Skeletal muscle cell (primary cell): ENCODE measurements around the gene CYBB.

Experiments
- DNase-seq: peaks from one replicate; pipeline ENCODE4 v3.0.0-alpha.2; 2010; ENCODE audit warnings: low read depth
- H3K4me3 ChIP-seq: 2 replicates; pipeline ENCODE4 v1.5.1; 2011; ENCODE audit warnings: low read depth, mild to moderate bottlenecking, control low read depth, low read length, moderate library complexity

The CYBB gene

DNA sequence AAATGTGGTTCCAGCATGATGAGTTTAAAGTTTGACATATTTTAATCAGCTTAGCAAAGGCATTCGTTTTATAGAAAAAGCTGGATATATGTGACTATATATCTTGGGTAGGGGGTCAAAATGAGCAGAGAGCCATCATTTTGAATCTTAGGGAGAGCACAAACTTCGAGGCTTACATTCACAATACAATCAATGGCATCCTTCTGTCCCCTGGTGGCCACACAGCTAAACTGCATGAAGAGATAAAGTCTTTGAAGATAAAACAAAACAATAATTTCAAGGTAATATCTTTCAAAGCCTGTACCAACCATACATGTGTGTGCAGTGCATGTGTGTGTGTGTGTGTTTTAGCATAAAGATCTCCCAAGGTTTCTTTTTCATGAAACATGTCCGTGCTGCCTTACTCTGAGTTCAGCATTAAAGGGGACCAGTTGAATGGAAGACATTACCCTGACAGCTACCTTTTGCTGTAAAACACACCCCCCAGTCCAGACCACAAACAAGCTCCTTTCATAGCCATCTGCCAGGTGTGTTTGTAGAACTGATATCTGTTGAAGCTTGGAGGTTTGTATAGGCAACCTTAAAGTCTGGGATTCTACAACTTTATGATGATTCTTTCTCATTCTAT is 45.5 kb downstream of the CYBB start:
- no peak overlapping the region for H3K4me3 ChIP-seq
- no peak for DNase-seq

GRCh38 chrX:37829721-37830120 is 49.9 kb downstream of the CYBB start:
- no peak for DNase-seq

DNA sequence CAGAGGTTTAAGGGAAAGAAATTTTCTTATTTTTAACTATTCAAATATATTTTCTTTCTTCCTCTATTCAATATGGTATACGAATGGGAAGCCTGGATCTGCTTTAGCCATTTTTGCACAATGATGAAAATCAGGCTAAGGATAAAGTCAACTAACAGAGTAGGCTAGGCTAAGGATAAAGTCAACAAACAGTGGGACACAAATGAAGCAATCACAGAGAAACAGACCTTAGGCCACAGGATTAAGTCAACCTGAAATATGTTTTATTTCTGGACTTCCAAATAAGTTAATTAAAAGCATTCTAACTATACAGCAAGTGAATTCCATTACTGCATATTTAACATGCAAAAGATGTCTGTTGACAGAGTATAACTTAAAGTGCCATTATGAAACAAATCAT is 50.5 kb downstream of the CYBB start:
- DNase-seq, result no peak
- H3K4me3 ChIP-seq, result no peak overlapping the region

More at GRCh38 chrX:37829721-37830120, 49.9 kb downstream of the CYBB start:
- H3K4me3 ChIP-seq, result no peak overlapping the region

GRCh38 chrX:37834937-37835336 is 55.1 kb downstream of the CYBB start:
- H3K4me3 ChIP-seq, result no peak overlapping the region
- no peak for DNase-seq

- DNase-seq, result no peak
Measured at GRCh38 chrX:37840931-37841330, 61.1 kb downstream of the CYBB start.

GRCh38 chrX:37844622-37845021 is 64.8 kb downstream of the CYBB start:
- DNase-seq, result no peak

More at GRCh38 chrX:37840931-37841330, 61.1 kb downstream of the CYBB start:
- no peak overlapping the region for H3K4me3 ChIP-seq

DNA sequence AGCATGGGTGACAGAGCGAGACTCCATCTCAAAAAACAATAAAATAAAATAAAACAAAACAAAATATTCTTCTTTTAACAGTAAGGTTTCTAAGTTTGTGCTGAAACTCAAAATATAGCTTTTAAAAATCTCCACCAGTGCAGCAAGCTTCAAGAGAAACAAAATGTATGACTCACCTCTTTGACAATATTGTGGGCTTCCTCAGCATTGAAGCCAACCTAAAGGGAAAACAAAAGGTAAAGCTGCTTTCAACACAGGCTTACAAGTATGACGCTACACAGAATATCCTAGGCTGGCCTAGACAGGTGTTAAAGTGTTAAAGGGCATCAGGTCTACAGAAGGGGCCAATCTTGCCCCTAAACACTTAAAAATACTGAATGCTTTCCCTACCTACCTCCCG is 66.3 kb downstream of the CYBB start:
- no peak overlapping the region for H3K4me3 ChIP-seq
- DNase-seq, result no peak

More at GRCh38 chrX:37844622-37845021, 64.8 kb downstream of the CYBB start:
- no peak overlapping the region for H3K4me3 ChIP-seq

GRCh38 chrX:37846558-37846933 is 66.7 kb downstream of the CYBB start:
- DNase-seq, result no peak
- H3K4me3 ChIP-seq, result peak overlapping the region; percentile 64

DNA sequence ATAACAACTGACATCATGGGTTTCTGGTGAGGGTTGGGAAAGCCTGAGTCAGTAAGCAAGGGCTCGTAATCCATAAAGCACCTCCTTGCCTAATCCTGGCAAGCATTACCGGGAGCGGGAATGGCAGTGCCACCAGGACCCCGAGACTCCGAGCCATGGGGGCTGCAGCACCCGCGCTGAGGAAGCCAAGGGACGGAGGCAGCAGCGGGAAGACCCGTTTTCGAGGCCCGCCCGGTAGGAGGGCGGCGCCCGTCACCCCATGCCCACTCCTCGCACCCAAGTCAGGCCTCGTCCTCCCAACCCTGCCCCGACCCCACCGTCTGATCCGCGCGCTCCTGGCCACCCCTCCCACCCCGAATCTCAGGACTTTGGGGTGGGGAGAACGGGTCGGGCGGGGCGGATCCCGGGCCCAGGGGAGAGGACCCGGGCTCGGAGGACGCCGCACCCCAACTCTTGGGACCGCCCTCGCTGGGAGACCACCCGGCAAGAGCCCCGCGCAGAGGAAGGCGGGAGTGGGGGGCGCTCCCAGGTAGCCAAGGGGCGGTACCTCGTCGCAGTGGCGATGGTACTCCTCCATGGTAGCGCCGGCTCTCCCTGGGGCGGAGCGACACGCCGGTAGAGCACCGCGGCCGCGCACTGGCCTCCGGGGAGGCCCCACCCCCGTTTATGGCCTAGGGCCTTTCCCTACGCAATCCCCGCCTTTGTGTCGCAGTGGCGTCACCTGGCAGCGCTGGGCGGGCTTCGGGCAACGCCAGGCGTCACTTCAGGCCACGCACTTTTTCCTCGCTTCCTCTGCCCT is 67.3 kb downstream of the CYBB start, which contains the start of gene DYNLT3:
Gene DYNLT3, minus strand, starts transcription at position 638 of the 799 bp plus-strand sequence. Its CDS starts 61 bp downstream, at position 577.
- no peak for DNase-seq
- H3K4me3 ChIP-seq, result peak within 1 kb of the TSS; percentile 64

GRCh38 chrX:37847733-37848197 is 67.9 kb downstream of the CYBB start:
- no peak for DNase-seq
- H3K4me3 ChIP-seq, result peak overlapping the region; percentile 64

GRCh38 chrX:37854148-37854547 is 74.3 kb downstream of the CYBB start:
- DNase-seq, result no peak
- H3K4me3 ChIP-seq, result no peak overlapping the region

- no peak for DNase-seq
Measured at GRCh38 chrX:37854748-37855147, 74.9 kb downstream of the CYBB start.

DNA sequence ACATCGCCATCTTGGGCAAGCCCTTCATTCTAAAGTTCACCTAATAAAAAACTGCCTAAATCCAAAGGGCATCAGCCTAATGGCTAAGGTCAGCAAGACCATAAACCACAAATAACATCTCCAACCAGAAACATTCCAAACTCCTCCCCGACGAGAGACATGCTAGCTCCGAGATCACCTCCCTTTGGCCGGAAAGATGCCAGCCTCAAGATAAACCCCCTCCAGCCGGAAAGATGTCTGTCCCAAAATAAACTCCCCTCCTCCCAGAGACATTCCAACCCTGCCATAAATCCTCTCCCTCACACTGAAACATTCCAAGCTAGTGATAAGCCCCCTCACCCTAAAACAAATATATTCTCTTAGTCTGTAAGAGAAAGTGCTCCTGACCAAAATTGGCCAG is 80.9 kb downstream of the CYBB start:
- DNase-seq, result no peak
- H3K4me3 ChIP-seq, result no peak overlapping the region

More at GRCh38 chrX:37854748-37855147, 74.9 kb downstream of the CYBB start:
- no peak overlapping the region for H3K4me3 ChIP-seq

- H3K4me3 ChIP-seq, result no peak overlapping the region
- no peak for DNase-seq
Measured at GRCh38 chrX:37862851-37863250, 83.0 kb downstream of the CYBB start.
